Erythroblast (primary cell): ENCODE data around the gene TNS1.

Experiments used
- DNase-seq, 2 experiments: peaks; one replicate each; lab custom pipeline; 2025; lab: John Stamatoyannopoulos, UW
- GATA1 ChIP-seq: IDR thresholded peaks from 2 replicates; pipeline ENCODE4 v1.6.1; 2011; ENCODE audit warnings: low read depth, mild to moderate bottlenecking, control low read depth, low read length, moderate library complexity
- POLR2A ChIP-seq: IDR thresholded peaks from 2 replicates; pipeline ENCODE4 v1.6.1; 2011; ENCODE audit warnings: mild to moderate bottlenecking, low read length

Gene TNS1

DNA sequence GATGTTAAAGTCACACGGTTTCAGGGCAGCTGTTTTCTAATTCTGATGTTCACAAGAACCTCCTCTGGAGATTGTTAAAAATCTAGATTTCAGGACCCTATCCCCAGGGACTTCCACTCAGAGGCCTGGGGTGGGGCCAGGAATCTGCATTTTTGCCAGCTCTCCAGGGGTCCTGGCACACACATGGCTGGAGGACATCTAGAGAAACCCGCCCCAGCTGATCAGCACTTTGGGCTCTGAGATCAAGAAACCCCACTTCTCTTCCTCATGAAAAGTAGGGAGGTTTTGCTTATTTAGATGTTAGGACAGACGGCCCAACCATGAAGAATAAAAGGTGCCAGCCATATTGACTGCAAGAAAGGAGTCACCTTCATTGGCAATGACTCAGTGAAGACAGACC, 148.8 kb downstream of the TNS1 start:
- TF ChIP-seq GATA1 (no peak), POLR2A (no peak)
- DNase-seq, result no peak

DNA sequence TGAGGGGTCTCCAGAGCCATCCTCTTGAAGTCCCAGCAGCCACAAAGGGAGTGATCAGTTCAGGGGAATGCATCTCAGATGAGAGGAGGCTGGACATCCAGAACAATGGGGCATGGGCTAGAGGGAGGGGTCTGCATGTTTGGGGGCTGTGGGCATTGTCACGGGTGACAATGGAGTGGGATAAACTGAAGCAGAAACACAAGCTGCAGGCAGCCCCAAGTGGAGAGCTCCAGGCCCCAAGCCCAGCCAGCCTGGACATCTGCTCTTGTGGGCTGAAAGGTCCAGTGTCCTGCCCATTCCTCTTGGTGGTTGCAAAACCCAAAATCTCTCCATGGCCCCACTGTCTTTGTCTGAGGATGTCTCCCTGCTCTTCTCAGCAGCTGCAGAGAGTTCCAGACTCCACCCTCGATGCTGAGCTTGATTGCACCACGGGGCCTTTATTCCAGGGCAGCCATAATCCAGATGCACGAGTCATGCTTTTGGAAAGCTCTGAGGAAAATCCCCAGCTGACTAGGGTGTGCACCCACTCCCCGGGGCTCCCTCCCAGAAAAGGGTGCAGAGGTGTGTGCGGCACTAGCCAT, 149.4 kb downstream of the TNS1 start:
- TF ChIP-seq POLR2A (no peak), GATA1 (no peak)
- no peak for DNase-seq

DNA sequence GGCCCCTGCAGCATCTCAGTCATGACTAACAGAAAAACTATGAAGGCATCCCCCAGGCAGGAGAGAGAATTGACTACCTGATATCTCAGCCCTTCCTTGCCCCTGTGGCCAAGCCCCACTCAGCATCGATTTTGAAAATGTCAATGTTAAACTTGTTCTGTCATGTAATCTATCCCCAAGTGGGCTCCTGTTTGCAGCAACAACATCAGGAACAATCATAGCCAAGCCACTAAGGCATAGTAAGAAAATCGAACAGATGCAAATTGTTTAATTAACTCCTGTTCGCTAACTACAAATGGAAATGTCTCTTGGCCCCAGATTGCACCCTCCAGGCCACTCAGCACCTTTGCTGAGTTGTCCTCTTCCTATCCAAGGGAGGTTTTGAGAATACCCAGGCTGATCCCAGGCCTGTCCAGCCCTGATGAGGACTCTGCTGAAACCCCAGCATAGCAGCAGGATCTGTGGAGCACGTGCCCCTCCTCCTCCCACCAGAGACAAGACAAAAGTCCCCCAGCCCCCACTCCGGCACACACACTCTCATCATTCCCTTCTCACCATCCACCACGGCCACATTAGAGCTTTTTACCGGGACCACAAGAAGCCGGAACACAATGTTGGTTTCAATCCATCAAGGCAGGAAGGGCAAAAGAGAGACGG, 150.1 kb downstream of the TNS1 start:
- TF ChIP-seq POLR2A (no peak), GATA1 (no peak)
- no peak for DNase-seq

DNA sequence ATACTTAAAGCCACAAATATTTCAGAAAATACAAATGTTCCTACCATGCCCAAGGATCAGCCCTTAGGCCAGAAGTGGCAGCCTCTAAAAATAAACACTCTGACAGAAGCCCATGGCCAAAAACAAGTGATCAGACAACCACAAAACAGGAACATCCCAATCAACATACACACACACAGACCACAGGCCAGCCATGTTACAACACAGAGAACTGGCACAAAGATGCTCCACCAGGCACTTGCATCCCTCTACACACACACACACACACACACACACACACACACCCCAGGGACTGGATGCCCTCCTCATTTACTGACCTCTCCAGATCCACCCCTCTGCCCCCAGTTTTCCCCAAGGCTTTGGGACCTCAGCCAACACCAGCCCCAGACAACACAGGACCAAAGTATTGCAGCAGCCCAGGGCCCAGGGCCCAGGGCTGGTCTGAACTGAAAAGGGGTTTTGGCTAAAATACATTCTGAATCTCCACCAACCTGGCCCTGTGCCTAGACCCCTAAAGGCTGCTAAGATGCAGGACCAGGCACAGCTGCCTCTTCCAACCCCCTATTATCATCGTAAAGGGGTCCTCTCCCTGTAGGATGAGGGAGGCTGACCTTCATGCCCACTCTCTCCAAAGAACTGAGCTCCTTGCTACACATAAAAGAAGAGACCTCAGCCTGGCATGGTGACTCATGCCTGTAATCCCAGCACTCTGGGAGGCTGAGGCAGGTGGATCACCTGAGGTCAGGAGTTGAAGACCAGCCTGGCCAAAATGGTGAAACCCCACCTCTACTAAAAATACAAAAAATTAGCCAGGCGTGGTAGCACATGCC, 151.4 kb downstream of the TNS1 start:
- no peak for DNase-seq
- no peak for TF ChIP-seq POLR2A
- no peak for TF ChIP-seq GATA1

DNA sequence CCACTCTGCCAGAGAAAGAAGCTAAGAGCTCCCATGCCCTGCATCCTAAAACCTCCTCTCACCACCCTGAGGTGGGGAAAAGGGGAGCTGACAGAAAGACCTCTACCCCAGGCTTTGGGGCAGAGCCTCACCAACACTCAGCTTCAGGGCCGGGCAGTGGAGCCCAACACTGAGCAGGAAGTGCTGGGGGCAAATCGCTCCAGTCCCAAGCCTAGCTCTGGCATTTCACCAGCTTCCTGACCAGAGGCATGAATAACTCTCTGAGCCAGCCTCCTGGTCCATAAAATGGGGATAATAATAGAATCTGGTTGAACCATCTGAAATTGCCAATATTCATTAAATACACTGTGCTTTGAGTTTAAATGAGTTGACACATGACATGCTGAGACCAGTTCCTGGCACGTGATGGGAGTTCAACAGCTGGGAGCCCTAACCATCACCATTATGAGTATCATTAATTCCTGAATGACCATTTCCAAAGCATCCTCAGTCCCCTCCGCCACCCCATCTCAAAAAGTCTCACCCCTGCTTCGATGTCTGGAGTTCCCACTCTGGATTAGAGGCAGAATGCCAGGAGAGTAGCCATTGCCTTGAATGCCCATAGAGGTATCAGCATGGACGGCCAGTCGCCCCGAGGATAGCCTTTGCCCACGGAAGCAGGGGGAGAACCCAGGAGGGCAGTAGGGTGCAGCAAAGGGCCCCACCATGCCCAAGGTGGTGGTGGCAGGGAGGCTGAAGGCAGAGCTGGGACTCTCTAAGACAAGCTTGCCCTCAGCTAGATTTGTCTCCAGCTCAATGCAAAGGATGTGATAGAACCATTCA, 153.4 kb downstream of the TNS1 start:
- no peak for DNase-seq
- TF ChIP-seq POLR2A (no peak), GATA1 (no peak)

DNA sequence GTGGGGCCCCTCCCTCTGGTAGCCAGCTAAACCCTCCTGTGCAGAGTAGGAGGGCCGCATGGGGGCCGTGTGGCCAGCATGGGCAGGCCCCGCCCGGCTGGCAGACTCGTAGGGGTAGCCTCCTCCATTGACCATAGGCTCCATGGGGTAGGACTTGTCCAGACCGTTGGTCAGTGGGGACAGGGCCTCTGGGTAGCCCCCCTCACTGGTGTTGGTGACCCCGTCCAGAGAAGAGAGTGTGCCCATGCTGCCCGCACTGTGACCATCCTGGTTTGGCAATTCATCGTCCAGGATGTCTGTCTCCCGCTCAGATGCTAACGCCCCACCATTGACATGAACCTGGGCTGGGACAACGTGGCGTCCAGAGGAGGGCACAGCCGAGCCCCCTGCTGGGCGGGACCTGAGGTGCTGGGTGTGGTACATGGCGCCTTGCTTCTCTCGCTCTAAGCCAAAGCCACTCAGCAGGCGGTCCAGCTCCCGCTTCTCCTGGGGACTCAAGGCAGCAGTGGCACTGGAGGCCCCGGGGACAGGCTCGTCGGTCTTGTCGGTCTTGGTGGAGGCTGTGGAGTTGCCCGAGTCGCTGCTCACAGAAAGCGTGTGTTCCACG, 154.3 kb downstream of the TNS1 start:
- TF ChIP-seq GATA1 (no peak), POLR2A (no peak)
- DNase-seq, result no peak

DNA sequence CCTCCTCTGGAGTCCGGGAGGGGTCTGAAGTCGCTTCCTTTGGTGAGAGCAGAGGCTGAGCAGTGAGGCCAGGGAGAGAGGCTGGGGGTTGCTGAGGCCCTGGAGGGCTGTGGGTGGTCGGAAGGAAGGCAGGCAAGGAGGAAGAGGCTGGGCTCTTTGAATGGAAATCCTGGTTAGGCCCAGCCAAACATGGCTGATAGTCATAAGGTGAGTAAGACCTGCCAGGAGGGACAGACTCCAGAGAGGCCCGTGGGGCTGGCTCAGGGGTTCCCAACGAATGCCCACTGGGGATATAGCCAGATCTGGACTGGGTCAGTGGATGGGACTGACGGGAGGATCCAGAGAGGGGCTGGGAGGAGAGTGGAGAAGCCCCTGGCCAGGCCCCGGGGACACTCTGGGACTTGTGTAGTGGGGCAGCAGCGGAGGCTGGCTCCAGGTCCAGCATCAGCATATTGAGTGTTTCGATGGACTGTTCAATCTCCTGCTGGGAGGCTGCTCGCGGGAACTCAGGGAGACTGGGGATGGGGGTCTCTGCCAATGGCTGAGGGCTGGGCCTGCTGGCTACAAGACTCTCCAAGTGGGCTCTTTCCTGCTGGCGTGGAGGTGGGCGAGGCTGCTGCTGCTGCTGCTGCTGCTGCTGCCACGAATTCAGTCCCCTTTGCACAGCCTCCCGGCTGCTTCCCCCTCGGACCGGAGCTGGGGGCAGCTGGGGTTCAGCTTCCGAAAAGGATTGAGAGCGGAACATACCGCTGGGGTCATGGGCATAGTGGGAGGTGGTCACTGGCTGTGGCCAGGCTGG, 155.0 kb downstream of the TNS1 start:
- TF ChIP-seq GATA1 (no peak), POLR2A (no peak)
- no peak for DNase-seq

DNA sequence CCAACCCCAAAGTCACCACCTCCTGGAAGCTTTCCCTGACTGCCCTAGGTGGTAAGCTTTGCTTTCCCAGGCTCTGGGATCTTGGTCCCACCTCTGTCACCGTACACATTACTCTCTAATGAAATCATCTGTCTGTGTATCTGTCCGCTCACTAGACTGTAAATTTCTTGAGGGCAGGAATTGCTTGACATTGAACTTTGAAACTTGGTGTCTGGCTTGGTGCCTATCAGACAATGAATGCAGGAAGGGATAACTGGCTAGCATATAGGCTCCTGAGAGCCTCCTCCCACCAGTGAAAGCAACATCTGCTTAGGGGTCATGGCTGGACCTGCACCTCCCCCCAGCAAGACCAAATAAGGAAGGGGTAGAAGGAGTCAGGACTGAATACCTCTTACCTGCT, 155.7 kb downstream of the TNS1 start:
- DNase-seq, result peak; percentile 76 to 83
- TF ChIP-seq GATA1 (no peak), POLR2A (no peak)

DNA sequence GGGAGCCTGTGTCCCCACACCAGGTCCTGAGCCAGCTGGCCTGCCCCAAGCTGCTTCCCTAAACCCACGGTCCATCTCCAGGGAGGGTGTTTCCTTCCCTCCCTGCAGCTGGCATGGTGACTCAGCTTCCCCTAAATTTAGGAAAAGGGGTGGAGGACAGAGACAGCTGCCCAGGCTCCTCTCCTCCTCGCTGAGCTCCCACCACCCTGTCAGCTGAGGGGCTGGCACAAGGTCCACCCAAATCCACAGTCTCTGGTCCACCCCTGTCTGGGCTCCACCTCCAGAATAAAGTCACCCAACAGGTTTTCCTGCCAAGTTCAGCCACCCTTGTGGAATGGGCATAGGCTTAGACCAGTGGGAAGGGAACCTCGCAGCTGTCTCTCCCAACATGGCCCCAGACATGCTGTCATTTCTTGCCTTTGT, 156.5 kb downstream of the TNS1 start:
- DNase-seq, result no peak
- TF ChIP-seq GATA1, result no peak
- no peak for TF ChIP-seq POLR2A

DNA sequence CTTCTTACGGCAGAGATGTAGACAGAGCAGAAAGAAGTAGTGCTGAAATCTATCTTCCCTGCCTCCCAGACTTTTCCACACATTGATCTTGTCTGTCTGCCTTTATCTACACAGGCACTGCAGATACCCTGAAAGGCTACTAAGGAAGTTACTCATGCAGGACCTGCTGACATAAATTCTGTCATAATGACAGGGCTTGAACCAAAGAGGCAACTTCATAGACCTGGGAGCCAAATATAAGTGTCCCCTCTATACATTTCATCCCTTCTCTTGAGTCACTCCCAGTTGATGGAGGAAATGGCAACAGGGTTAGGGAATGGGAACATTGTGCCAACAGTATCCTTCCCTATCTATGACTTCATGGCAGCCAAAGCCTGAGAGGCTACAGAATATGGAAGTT, 157.5 kb downstream of the TNS1 start:
- TF ChIP-seq GATA1, result no peak
- no peak for TF ChIP-seq POLR2A
- no peak for DNase-seq

DNA sequence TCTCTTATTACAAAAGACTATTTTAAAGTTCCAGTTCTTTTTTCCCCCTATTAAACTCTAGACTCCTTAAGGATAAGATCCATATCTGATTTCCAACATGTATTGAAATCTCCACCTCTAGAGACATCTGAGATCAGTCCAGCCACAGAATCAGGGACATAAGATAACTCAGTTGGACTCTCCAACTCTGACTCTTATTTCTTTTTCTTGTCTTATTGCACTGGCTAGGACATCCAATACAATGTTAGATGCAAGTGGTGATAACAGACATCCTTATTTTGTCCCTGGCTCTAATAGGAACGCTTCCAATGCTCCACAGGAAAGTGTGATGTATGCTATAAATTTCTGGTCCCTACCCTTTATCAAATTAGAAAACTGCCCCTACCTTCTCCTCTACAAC, 158.1 kb downstream of the TNS1 start:
- DNase-seq, result no peak

DNA sequence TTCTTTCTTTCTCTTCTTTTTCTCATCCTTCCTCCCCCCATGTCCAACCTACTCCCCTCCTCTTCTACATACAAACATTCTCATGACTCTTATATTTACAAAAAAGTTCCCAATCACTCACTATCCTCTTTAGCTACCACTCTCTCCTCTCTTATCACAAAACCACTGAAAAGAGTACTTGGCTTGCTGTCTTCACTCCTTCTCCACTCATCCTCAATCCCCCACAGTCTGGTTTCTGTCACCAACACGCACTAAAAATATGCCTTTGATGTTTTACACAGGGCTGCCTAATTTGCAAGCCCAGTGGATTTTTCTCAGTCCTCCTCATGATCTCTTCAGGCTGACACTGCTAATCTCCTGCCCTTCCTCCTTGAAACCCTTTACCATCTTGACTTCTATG, 159.5 kb downstream of the TNS1 start:
- TF ChIP-seq GATA1 (no peak), POLR2A (no peak)

More for the DNA sequence above, 158.1 kb downstream of the TNS1 start:
- no peak for TF ChIP-seq POLR2A
- no peak for TF ChIP-seq GATA1

DNA sequence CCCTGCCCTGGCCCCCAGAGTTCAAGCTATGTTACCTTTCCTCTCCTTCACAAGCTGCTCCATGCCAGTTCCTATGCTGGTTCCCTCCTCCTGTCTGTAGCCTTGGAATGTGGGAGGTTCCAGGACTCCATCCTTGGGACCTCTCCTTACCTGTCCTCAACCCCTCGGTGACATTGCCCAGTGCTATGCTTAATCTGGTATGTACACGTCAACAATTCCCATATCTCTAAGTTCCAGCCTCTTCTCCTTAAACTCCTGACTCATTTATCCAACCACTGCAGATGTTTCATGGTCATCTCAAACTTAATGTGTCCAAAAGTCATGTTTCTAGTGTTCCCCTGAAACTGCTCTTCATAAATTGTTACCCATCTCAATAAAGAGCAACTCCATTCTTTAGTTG, 160.8 kb downstream of the TNS1 start:
- TF ChIP-seq GATA1 (peak; percentile 11), POLR2A (peak; percentile 86)
- peak; percentile 94 to 95 for DNase-seq

More for the DNA sequence above, 159.5 kb downstream of the TNS1 start:
- peak in 1 of 2 experiments; percentile 61 for DNase-seq
